Neural cell (in vitro differentiated cells): ENCODE results near the gene ILK. TPM values are rescaled to one million over a fixed set of nuclear protein-coding genes. Genes with fewer than 3 reads are reported as not detected.

ENCODE experiments used
- H2AFZ ChIP-seq: fragments of 200-600, 300-800 bp; sonication (generic), shearing (Covaris generic); 2 replicates; pipeline ENCODE4 v1.6.0; 2014; ENCODE audit warnings: low read depth, mild to moderate bottlenecking, antibody characterized with exemption, low read length, moderate library complexity
- H3F3A ChIP-seq: fragments of 200-600 bp; shearing (Covaris generic); 2 replicates; pipeline ENCODE4 v1.6.1; 2016; ENCODE audit warnings: mild to moderate bottlenecking, moderate library complexity, mixed read lengths, antibody characterized with exemption, low read length; ENCODE audit not compliant: insufficient read depth, poor library complexity, severe bottlenecking
- H3K27ac ChIP-seq: fragments of 200-600, 300-800 bp; sonication (generic), shearing (Covaris generic); 2 replicates; pipeline ENCODE4 v1.5.1; 2014; ENCODE audit warnings: mild to moderate bottlenecking, low read length, moderate library complexity
- H3K27me3 ChIP-seq: fragments of 300-800, 200-600 bp; sonication (generic), shearing (Covaris generic); 2 replicates; pipeline ENCODE4 v1.6.0; 2014; ENCODE audit warnings: mild to moderate bottlenecking, low read depth, low read length, moderate library complexity; ENCODE audit not compliant: insufficient read depth
- H3K36me3 ChIP-seq: fragments of 300-800, 200-600 bp; sonication (generic), shearing (Covaris generic); 2 replicates; pipeline ENCODE4 v1.5.1; 2014; ENCODE audit warnings: mild to moderate bottlenecking, antibody characterized with exemption, low read length, moderate library complexity; ENCODE audit not compliant: insufficient read depth
- H3K4me2 ChIP-seq: fragments of 300-800, 200-600 bp; sonication (generic), shearing (Covaris generic); 2 replicates; pipeline ENCODE4 v1.6.0; 2014; ENCODE audit warnings: mild to moderate bottlenecking, low read length
- H3K4me3 ChIP-seq: fragments of 300-800, 200-600 bp; sonication (generic), shearing (Covaris generic); 2 replicates; pipeline ENCODE4 v1.5.1; 2014; ENCODE audit warnings: mild to moderate bottlenecking, low read length, moderate library complexity
- H3K79me2 ChIP-seq: fragments of 200-600 bp; shearing (Covaris generic); replicated peaks from 2 replicates; pipeline ENCODE4 v1.6.0; 2014; ENCODE audit warnings: mild to moderate bottlenecking, low read length, moderate library complexity; ENCODE audit not compliant: insufficient read depth
- H3K9ac ChIP-seq: fragments of 300-800, 200-600 bp; sonication (generic), shearing (Covaris generic); 2 replicates; pipeline ENCODE4 v1.6.1; 2016; ENCODE audit warnings: mild to moderate bottlenecking, low read length, mixed read lengths
- H3K9me2 ChIP-seq: fragments of 200-600 bp; shearing (Covaris generic); 2 replicates; pipeline ENCODE4 v1.6.1; 2016; ENCODE audit warnings: mild to moderate bottlenecking, low read length, mixed read lengths; ENCODE audit not compliant: insufficient read depth
- H3K9me3 ChIP-seq: fragments of 200-600, 300-800 bp; sonication (generic), shearing (Covaris generic); 2 replicates; pipeline ENCODE4 v1.6.1; 2016; ENCODE audit warnings: mild to moderate bottlenecking, mixed run types, low read length, moderate library complexity, mixed read lengths
- H4K20me1 ChIP-seq: fragments of 200-600 bp; shearing (Covaris generic); 2 replicates; pipeline ENCODE4 v1.6.1; 2016; ENCODE audit warnings: mild to moderate bottlenecking, mixed run types; ENCODE audit not compliant: insufficient read depth
- CTCF ChIP-seq: fragments of 450-650 bp; IDR thresholded peaks from 2 replicates; pipeline ENCODE4 v1.5.1; 2014; ENCODE audit warnings: antibody characterized with exemption, mild to moderate bottlenecking, moderate library complexity; ENCODE audit not compliant: poor library complexity, severe bottlenecking
- EP300 ChIP-seq: fragments of 450-650 bp; conservative IDR thresholded peaks from 2 replicates; pipeline ENCODE4 v1.6.1; 2014; ENCODE audit warnings: antibody characterized with exemption, mild to moderate bottlenecking, moderate library complexity; ENCODE audit not compliant: poor library complexity, severe bottlenecking
- EZH2 ChIP-seq: fragments of 200-600, 300-800 bp; shearing (Covaris generic), sonication (generic); IDR thresholded peaks from 2 replicates; pipeline ENCODE4 v1.6.1; 2014; ENCODE audit warnings: antibody characterized with exemption, low read length, borderline replicate concordance, mild to moderate bottlenecking; ENCODE audit not compliant: insufficient read depth, poor library complexity, severe bottlenecking
- MXI1 ChIP-seq: fragments of 450-650 bp; conservative IDR thresholded peaks from 2 replicates; pipeline ENCODE4 v1.6.1; 2014; ENCODE audit warnings: antibody characterized with exemption, mild to moderate bottlenecking; ENCODE audit not compliant: poor library complexity, severe bottlenecking
- POLR2AphosphoS5 ChIP-seq: IDR thresholded peaks from 2 replicates; pipeline ENCODE4 v1.6.1; 2012
- RAD21 ChIP-seq: fragments of 450-650 bp; conservative IDR thresholded peaks from 2 replicates; pipeline ENCODE4 v1.6.1; 2014; ENCODE audit warnings: antibody characterized with exemption, mild to moderate bottlenecking, moderate library complexity
- REST ChIP-seq: IDR thresholded peaks from 2 replicates; pipeline ENCODE4 v1.6.1; 2012; ENCODE audit warnings: borderline replicate concordance
- SMC3 ChIP-seq: fragments of 450-650 bp; conservative IDR thresholded peaks from 2 replicates; pipeline ENCODE4 v1.6.1; 2014; ENCODE audit warnings: antibody characterized with exemption, mild to moderate bottlenecking, moderate library complexity; ENCODE audit not compliant: poor library complexity
- TAF1 ChIP-seq: IDR thresholded peaks from 2 replicates; pipeline ENCODE4 v1.6.1; 2012; ENCODE audit warnings: low read depth
- polyA plus RNA-seq: library from polyadenylated mRNA; depleted of rRNA; stranded (reverse); fragments of >200 nt; gene quantifications from 2 replicates; pipeline ENCODE4 v1.2.3, GENCODE V29; 2014

Gene ILK
- polyA plus RNA-seq, 1 donor from 2014 or later: 68.8 TPM

GRCh38 chr11:6655790-6656583 lies 52.4 kb downstream of the ILK start, which contains the start of gene DCHS1:
Gene DCHS1 (minus strand): TSS chr11:6655809. CDS start chr11:6641613, 14,196 bp downstream.
- peaks cover 53% of the 10 kb centered on the region for H3K79me2 ChIP-seq
- no peaks in the 10 kb centered on the region for H3F3A ChIP-seq
- no peaks in the 10 kb centered on the region for H3K9me3 ChIP-seq
- peak within 1 kb of the TSS; percentile 97 for H3K9ac ChIP-seq
- H3K4me2 ChIP-seq: peak within 1 kb of the TSS; percentile 68
- no peaks in the 10 kb centered on the region for H4K20me1 ChIP-seq
- H3K36me3 ChIP-seq: no peaks in the 10 kb centered on the region
- TF ChIP-seq TAF1 (peak; percentile 76), CTCF (no peak), REST (peak; percentile 88), POLR2AphosphoS5 (peak; percentile 66)
- peak within 1 kb of the TSS; percentile 93 for H3K27ac ChIP-seq
- peak within 1 kb of the TSS; percentile 94 for H2AFZ ChIP-seq
- peak within 1 kb of the TSS; percentile 84 for H3K4me3 ChIP-seq
- H3K27me3 ChIP-seq: no peaks in the 10 kb centered on the region
- H3K9me2 ChIP-seq: no peaks in the 10 kb centered on the region

- Histone ChIP-seq H3F3A (no peaks in the 10 kb centered on the region), H3K79me2 (peaks cover 48% of the 10 kb centered on the region), H2AFZ (peak overlapping the region; percentile 94), H3K27me3 (no peaks in the 10 kb centered on the region), H3K27ac (peak overlapping the region; percentile 91), H3K4me2 (peak overlapping the region; percentile 68), H3K9me3 (no peaks in the 10 kb centered on the region), H3K36me3 (no peaks in the 10 kb centered on the region), H3K4me3 (peak overlapping the region; percentile 66), H3K9me2 (no peaks in the 10 kb centered on the region), H4K20me1 (no peaks in the 10 kb centered on the region), H3K9ac (peak overlapping the region; percentile 92)
- TF ChIP-seq EP300 (no peak), SMC3 (no peak), EZH2 (no peak), REST (no peak), TAF1 (no peak), MXI1 (no peak), RAD21 (no peak), CTCF (no peak), POLR2AphosphoS5 (no peak)
Observed at GRCh38 chr11:6656584-6656915, 53.0 kb downstream of the ILK start.
